Measurements from ENCODE around the gene BACE1. TPM values are rescaled to one million over a fixed set of nuclear protein-coding genes. Genes with fewer than 3 reads are reported as not detected.

Gene BACE1
- total RNA-seq (10 to 100 TPM; 12.6 to 49.6 (median 30.7) TPM), polyA plus RNA-seq (10 to 100 TPM; 17.1 to 99.7 TPM)
- long read RNA-seq, donor 1, full-length matches to known transcripts = 16 of 46 reads
- long read RNA-seq, donor 1, partial matches to known transcripts = 10 of 46 reads
- long read RNA-seq, donor 1, other reads (novel, unspliced or antisense) = 20 of 46 reads
- long read RNA-seq, donor 2, full-length matches to known transcripts = 6 of 6 reads
- long read RNA-seq, donor 2, partial matches to known transcripts = 0 of 6 reads
- long read RNA-seq, donor 2, other reads (novel, unspliced or antisense) = 0 of 6 reads
- long read RNA-seq, donor 3, full-length matches to known transcripts = 122 of 158 reads
- long read RNA-seq, donor 3, partial matches to known transcripts = 15 of 158 reads
- long read RNA-seq, donor 3, other reads (novel, unspliced or antisense) = 21 of 158 reads

GRCh38 chr11:117316197-117316961 lies at the start of gene BACE1:
Gene BACE1 (minus strand): TSS chr11:117316256. CDS start chr11:117315795, 461 bp downstream.
- Histone ChIP-seq H3K9me3 (no peaks in the 10 kb centered on the region), H3K36me3 (no peaks in the 10 kb centered on the region), H3K27me3 (no peaks in the 10 kb centered on the region), H3K4me3 (peak within 1 kb of the TSS; percentile 62), H3K4me1 (ENCODE audit: insufficient read depth) (peaks cover 12% of the 10 kb centered on the region), H3K27ac (peak within 1 kb of the TSS; percentile 28 to 42)
- WGBS, 3 donors = 4 to 5% (median 4%) methylated on average over 28 to 29 of the region's 29 CpGs
- intact Hi-C loops (cut with DNase I) = loop anchor here in 2 of 4 donors (5.0 to 10.0 kb wide), 2 partner anchors 82 to 84 kb away; partner anchors contain the start of genes PCSK7 (in 2 of the 2) and RNF214 (in 2 of the 2)
- DNase-seq = peak; percentile 85 to 87 (median 86)
- TF ChIP-seq EP300 (IDR thresholded peaks at IDR 0.05) (no peak), POLR2A (IDR thresholded peaks at IDR 0.05) (peak; percentile 37), CTCF (IDR thresholded peaks at IDR 0.05) (peak in 2 of 3 donors; percentile 40 to 59)

GRCh38 chr11:117361432-117361831 lies 45.4 kb upstream of the BACE1 start:
- TF ChIP-seq CTCF (IDR thresholded peaks at IDR 0.05) (no peak), POLR2A (IDR thresholded peaks at IDR 0.05) (no peak), EP300 (IDR thresholded peaks at IDR 0.05) (no peak)
- Histone ChIP-seq H3K9me3 (no peaks in the 10 kb centered on the region), H3K4me1 (ENCODE audit: insufficient read depth) (no peaks in the 10 kb centered on the region), H3K36me3 (no peaks in the 10 kb centered on the region), H3K27ac (no peak overlapping the region), H3K27me3 (no peaks in the 10 kb centered on the region), H3K4me3 (no peak overlapping the region)
- WGBS, 3 donors = 86 to 93% (median 90%) methylated on average over 8 of the region's 8 CpGs
- no peak for DNase-seq
- intact Hi-C loops (cut with DNase I) = no loop called here

- H3K36me3 ChIP-seq = no peaks in the 10 kb centered on the region
Measured at GRCh38 chr11:117356126-117356890, 40.3 kb upstream of the BACE1 start.

More at GRCh38 chr11:117356126-117356890, 40.3 kb upstream of the BACE1 start:
- Histone ChIP-seq H3K27ac (no peak overlapping the region), H3K9me3 (no peaks in the 10 kb centered on the region), H3K27me3 (no peaks in the 10 kb centered on the region), H3K4me3 (no peak overlapping the region), H3K4me1 (ENCODE audit: insufficient read depth) (no peaks in the 10 kb centered on the region)
- no peak for DNase-seq
- intact Hi-C loops (cut with DNase I) = no loop called here
- 85 to 89% (median 86%) methylated on average over 9 of the region's 9 CpGs for WGBS, 3 donors
- no peak for TF ChIP-seq CTCF (IDR thresholded peaks at IDR 0.05)
- no peak for TF ChIP-seq POLR2A (IDR thresholded peaks at IDR 0.05)
